Measurements from ENCODE around the gene AVEN. TPM values are rescaled to one million over a fixed set of nuclear protein-coding genes. Genes with fewer than 3 reads are reported as not detected.

Gene AVEN
- total RNA-seq, 4 donors from 2014 or later = 6.3 to 17.3 (median 10.6) TPM

- no peak for DNase-seq
- H3K9me3 ChIP-seq = no peaks in the 10 kb centered on the region
These were observed 186.4 kb downstream of the AVEN start for GRCh38 chr15:33852570-33852969.

DNA sequence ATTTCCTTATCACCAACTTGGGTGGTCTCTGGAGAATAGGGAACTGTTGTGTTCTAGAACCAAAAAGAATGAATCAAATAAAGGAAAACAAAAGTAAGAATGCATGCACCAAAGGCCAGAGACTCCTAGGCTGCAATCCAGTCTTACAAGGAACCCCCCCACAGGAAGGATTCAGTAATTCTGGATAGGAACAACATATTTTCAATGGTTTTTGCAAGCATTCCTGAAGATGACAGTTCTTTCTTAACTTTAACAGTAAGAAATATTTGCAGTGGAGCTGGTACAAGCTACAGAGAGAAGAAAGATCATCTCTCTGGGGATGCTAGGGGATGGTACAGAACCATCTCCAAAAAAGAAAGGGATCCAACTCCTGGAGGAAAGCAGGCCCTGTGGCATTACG lies 186.9 kb downstream of the AVEN start:
- no peaks in the 10 kb centered on the region for H3K4me1 ChIP-seq
- no peaks in the 10 kb centered on the region for H3K36me3 ChIP-seq
- H3K9me3 ChIP-seq = no peaks in the 10 kb centered on the region
- no peaks in the 10 kb centered on the region for H3K27me3 ChIP-seq
- H3K4me3 ChIP-seq = no peak overlapping the region
- TF ChIP-seq CTCF (IDR thresholded peaks at IDR 0.05) = no peak
- DNase-seq = no peak
- no peak overlapping the region for H3K27ac ChIP-seq

More at GRCh38 chr15:33852570-33852969, 186.4 kb downstream of the AVEN start:
- Histone ChIP-seq H3K36me3 (no peaks in the 10 kb centered on the region), H3K27ac (no peak overlapping the region), H3K4me1 (no peaks in the 10 kb centered on the region), H3K27me3 (no peaks in the 10 kb centered on the region), H3K4me3 (no peak overlapping the region)
- TF ChIP-seq POLR2A (IDR thresholded peaks at IDR 0.05) (no peak), CTCF (IDR thresholded peaks at IDR 0.05) (no peak)

DNA sequence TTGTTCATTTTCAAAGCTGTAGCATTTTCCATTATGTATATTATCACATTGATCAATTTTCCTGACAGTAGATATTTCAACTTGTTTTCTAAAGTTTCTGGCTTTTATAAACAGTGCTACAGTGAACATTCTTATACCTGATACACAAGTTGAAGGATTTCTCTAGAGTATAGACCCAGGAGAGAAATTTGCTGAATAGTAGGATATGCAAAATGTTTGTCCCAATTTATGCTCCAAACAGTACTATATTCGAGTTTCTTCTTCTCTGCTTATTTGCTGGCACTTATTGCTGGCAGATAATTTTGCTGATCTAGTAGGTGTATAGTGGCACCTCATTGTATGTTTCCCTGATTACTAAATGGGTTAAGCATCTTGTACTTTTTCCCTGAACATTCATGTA lies 187.9 kb downstream of the AVEN start:
- Histone ChIP-seq H3K4me3 (no peak overlapping the region), H3K27ac (no peak overlapping the region), H3K36me3 (no peaks in the 10 kb centered on the region), H3K27me3 (no peaks in the 10 kb centered on the region), H3K9me3 (no peaks in the 10 kb centered on the region), H3K4me1 (no peaks in the 10 kb centered on the region)
- no peak for DNase-seq
- TF ChIP-seq CTCF (IDR thresholded peaks at IDR 0.05) (no peak), POLR2A (IDR thresholded peaks at IDR 0.05) (no peak)

GRCh38 chr15:33848011-33848410 lies 191.0 kb downstream of the AVEN start:
- Histone ChIP-seq H3K36me3 (no peaks in the 10 kb centered on the region), H3K27ac (no peak overlapping the region), H3K4me1 (no peaks in the 10 kb centered on the region), H3K9me3 (no peaks in the 10 kb centered on the region), H3K4me3 (no peak overlapping the region), H3K27me3 (no peaks in the 10 kb centered on the region)
- TF ChIP-seq CTCF (IDR thresholded peaks at IDR 0.05) = no peak
- TF ChIP-seq POLR2A (IDR thresholded peaks at IDR 0.05) = no peak
- no peak for DNase-seq

DNA sequence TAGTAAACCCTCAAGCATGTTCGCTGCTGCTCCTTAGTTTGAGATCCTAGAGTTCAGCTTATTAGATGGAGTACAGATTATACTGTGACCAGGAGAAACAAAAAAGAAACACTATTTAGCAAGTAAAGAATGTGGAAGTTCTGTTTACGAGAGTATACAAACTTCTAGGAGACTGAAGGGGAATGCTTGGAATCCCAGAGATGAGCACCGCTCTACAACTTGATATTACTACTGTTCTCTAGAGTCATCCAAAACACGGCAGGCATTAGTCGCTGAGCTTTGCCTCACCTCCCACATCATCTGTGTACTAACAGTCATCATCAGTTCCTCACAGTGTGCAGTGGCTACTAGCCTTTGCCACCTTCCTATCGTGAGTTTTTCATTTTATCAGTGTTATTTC lies 192.1 kb downstream of the AVEN start:
- TF ChIP-seq CTCF (IDR thresholded peaks at IDR 0.05) = no peak
- no peak for TF ChIP-seq POLR2A (IDR thresholded peaks at IDR 0.05)
- no peak for DNase-seq
- Histone ChIP-seq H3K27ac (no peak overlapping the region), H3K9me3 (no peaks in the 10 kb centered on the region), H3K36me3 (no peaks in the 10 kb centered on the region), H3K27me3 (no peaks in the 10 kb centered on the region), H3K4me3 (no peak overlapping the region), H3K4me1 (no peaks in the 10 kb centered on the region)

DNA sequence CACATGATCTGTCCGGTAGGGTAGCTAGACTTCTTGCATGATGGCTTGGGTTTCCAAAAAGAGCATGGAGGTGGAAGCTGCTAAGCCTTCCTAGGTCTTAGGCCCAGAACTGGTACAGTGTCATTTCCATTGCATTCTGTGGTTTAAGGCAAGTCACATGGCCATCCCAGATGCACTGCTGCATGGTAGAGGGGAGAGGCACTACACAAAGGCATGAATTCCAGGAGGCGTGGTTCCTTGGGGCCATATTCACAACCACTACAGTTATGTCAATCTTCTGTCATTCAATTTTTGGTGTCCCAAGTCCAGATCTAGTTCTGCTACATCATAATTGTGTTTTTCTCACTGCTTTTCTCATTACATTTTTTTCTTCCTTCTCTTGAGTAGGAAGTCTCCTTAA lies 192.9 kb downstream of the AVEN start:
- TF ChIP-seq CTCF (IDR thresholded peaks at IDR 0.05) (no peak), POLR2A (IDR thresholded peaks at IDR 0.05) (no peak)
- no peak overlapping the region for H3K27ac ChIP-seq
- no peaks in the 10 kb centered on the region for H3K4me1 ChIP-seq
- H3K4me3 ChIP-seq = no peak overlapping the region
- H3K9me3 ChIP-seq = no peaks in the 10 kb centered on the region
- DNase-seq = no peak
- H3K36me3 ChIP-seq = no peaks in the 10 kb centered on the region
- H3K27me3 ChIP-seq = no peaks in the 10 kb centered on the region
